BLaER1 treated with 17β-estradiol and CSF1 and Interleukin-3, amounts not matched to agents 10 nM and 100 nM (cell line): ENCODE results near the gene RBFOX1.

Source experiments
- H3K27ac ChIP-seq, 11 experiments: shearing (Covaris generic); formaldehyde crosslinking; 2 replicates each; pipeline ENCODE4 v1.8.1; 2022
- H3K27me3 ChIP-seq, 11 experiments: shearing (Covaris generic); formaldehyde crosslinking; 2 replicates each; pipeline ENCODE4 v1.8.1; 2022
- H3K36me3 ChIP-seq, 11 experiments: shearing (Covaris generic); formaldehyde crosslinking; 2 replicates each; pipeline ENCODE4 v1.8.1; 2022
- H3K4me1 ChIP-seq, 10 experiments: shearing (Covaris generic); formaldehyde crosslinking; 2 replicates each; pipeline ENCODE4 v1.8.1; 2022
- H3K4me2 ChIP-seq, 11 experiments: shearing (Covaris generic); formaldehyde crosslinking; 2 replicates each; pipeline ENCODE4 v1.8.1; 2022
- H3K4me3 ChIP-seq, 10 experiments: shearing (Covaris generic); formaldehyde crosslinking; 2 replicates each; pipeline ENCODE4 v1.8.1; 2022
- H3K9ac ChIP-seq, 11 experiments: shearing (Covaris generic); formaldehyde crosslinking; 2 replicates each; pipeline ENCODE4 v1.8.1; 2022
- H3K9me3 ChIP-seq, 11 experiments: shearing (Covaris generic); formaldehyde crosslinking; replicated peaks in 1 of 11; 2 replicates each; pipeline ENCODE4 v1.8.1; 2022
- H4K20me1 ChIP-seq, 11 experiments: shearing (Covaris generic); formaldehyde crosslinking; 2 replicates each; pipeline ENCODE4 v1.8.1; 2022
- Cebpa-rat ChIP-seq, 11 experiments: shearing (Covaris generic); IDR thresholded peaks; 2 replicates each; pipeline ENCODE4 v1.8.1; 2022

RBFOX1 gene

DNA sequence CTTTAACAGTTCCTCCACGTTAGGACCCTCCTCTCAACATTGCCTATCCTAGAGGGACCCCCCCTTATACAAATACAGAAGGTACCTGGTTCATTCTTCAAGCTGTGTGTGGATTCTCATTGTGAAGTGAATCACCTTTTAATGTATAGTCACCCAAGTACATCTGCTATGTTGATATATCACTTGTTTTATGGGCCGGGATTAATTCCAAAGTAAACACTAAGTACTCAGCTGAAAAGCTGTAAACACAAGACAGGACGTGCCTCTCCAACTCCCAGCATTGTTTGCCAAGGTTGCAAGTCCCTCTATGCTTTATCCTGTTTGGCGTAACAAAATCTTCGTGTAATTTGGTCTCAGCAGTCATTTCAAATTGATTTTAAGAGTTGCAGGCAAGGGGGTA lies 123.6 kb downstream of the RBFOX1 start:
- Histone ChIP-seq H3K4me3 (no peak overlapping the region), H3K9ac (no peak overlapping the region), H3K4me2 (no peak overlapping the region), H3K27ac (no peak overlapping the region), H4K20me1 (no peaks in the 10 kb centered on the region), H3K9me3 (no peaks in the 10 kb centered on the region; a peak in 1 of 22 replicates), H3K36me3 (no peaks in the 10 kb centered on the region), H3K4me1 (no peaks in the 10 kb centered on the region), H3K27me3 (no peaks in the 10 kb centered on the region)
- TF ChIP-seq Cebpa-rat (IDR thresholded peaks at IDR 0.05) = no peak

GRCh38 chr16:7458144-7458543 lies 125.5 kb downstream of the RBFOX1 start:
- no peak overlapping the region for H3K4me3 ChIP-seq
- H3K9me3 ChIP-seq = no peaks in the 10 kb centered on the region; a peak in 1 of 22 replicates
- no peak for TF ChIP-seq Cebpa-rat (IDR thresholded peaks at IDR 0.05)
- no peaks in the 10 kb centered on the region for H4K20me1 ChIP-seq
- no peaks in the 10 kb centered on the region for H3K4me1 ChIP-seq
- H3K4me2 ChIP-seq = no peak overlapping the region
- no peak overlapping the region for H3K9ac ChIP-seq
- H3K27me3 ChIP-seq = no peaks in the 10 kb centered on the region
- H3K36me3 ChIP-seq = no peaks in the 10 kb centered on the region
- no peak overlapping the region for H3K27ac ChIP-seq

DNA sequence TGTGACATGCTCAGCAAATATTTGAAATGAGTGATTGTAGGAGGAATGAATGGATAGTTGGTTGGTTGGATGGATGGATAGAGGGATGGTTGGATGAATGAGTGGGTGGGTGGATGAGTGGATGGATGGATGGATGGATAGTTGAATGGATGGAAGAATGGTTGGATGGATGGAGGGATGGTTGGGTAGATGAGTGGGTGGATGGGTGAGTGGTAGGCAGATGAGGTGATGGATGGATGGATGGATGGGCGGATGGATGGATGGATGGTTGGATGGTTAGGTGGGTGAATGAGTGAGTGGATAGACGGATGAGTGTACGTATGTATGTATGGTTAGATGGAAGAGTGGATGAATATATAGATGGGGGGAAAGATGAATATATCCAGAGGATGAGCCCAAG lies 137.7 kb downstream of the RBFOX1 start:
- H3K9me3 ChIP-seq = no peaks in the 10 kb centered on the region
- H3K27ac ChIP-seq = no peak overlapping the region
- no peak overlapping the region for H3K4me3 ChIP-seq
- H3K36me3 ChIP-seq = no peaks in the 10 kb centered on the region
- no peaks in the 10 kb centered on the region for H4K20me1 ChIP-seq
- H3K9ac ChIP-seq = no peak overlapping the region
- no peak overlapping the region for H3K4me2 ChIP-seq
- no peaks in the 10 kb centered on the region for H3K27me3 ChIP-seq
- no peaks in the 10 kb centered on the region for H3K4me1 ChIP-seq
- no peak for TF ChIP-seq Cebpa-rat (IDR thresholded peaks at IDR 0.05)

DNA sequence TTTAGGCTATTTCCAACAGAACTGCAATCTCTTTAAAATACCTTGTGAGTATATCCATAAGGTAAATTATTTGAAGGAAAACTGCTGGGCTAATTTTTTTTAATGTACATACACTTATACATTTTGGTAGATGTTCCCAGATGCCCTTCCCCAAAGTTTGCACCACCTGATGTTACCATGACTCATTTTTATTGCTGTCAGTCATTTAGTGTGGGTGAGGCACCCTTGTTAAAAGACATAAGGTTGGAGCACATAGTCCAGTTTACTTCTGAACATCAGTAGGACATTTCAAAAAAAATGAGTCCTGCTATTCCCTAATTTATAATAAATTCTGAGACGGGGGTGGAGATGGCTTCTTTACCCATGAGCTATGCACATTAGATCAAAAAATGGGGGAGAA lies 138.6 kb downstream of the RBFOX1 start:
- TF ChIP-seq Cebpa-rat (IDR thresholded peaks at IDR 0.05) = no peak
- Histone ChIP-seq H3K4me1 (no peaks in the 10 kb centered on the region), H3K27ac (no peak overlapping the region), H4K20me1 (no peaks in the 10 kb centered on the region), H3K9me3 (no peaks in the 10 kb centered on the region), H3K4me2 (no peak overlapping the region), H3K4me3 (no peak overlapping the region), H3K9ac (no peak overlapping the region), H3K36me3 (no peaks in the 10 kb centered on the region), H3K27me3 (no peaks in the 10 kb centered on the region)

GRCh38 chr16:7482032-7482431 lies 149.4 kb downstream of the RBFOX1 start:
- no peaks in the 10 kb centered on the region for H3K27me3 ChIP-seq
- H3K9ac ChIP-seq = no peak overlapping the region
- no peaks in the 10 kb centered on the region for H3K36me3 ChIP-seq
- peaks cover 0 to 5% (median 0%) of the 10 kb centered on the region in 11 experiments; a peak in 1 of 22 replicates for H4K20me1 ChIP-seq
- no peak overlapping the region for H3K4me3 ChIP-seq
- no peak overlapping the region for H3K4me2 ChIP-seq
- TF ChIP-seq Cebpa-rat (IDR thresholded peaks at IDR 0.05) = no peak
- no peak overlapping the region for H3K27ac ChIP-seq
- H3K4me1 ChIP-seq = no peaks in the 10 kb centered on the region
- H3K9me3 ChIP-seq = no peaks in the 10 kb centered on the region

DNA sequence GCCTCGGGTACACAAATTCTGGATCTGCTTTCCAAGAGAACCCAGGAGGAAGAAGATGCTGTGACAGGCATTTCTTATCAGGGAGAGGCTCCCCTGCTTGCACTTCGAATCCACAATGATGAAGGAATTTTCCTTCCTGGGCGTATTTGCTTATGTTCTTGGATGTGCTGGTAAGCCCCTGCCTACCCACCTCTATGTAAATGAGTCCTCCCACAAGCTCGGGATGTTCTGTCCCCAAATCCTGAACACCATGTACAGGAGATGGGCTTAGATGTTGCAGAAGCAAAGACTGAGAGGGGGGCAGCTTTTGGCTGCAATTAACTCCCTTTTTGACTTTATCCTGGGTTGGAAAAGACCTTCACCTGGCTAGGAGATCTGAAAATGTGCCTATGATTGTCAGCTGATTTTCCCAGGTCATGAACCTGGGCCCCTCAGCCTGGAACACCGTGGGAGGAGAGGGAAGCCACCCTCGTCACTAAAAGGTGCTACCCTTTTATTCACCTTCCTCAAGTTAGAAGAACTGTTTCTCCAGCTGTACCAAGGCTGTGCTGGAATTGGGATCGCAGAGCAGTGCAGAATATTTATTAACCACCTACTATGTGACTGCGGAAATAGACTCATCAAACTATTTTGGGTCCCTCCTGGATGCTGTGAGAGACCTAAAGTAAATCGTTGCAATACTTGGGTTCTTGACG lies 150.1 kb downstream of the RBFOX1 start:
- no peaks in the 10 kb centered on the region for H3K9me3 ChIP-seq
- H3K4me1 ChIP-seq = no peaks in the 10 kb centered on the region
- no peak for TF ChIP-seq Cebpa-rat (IDR thresholded peaks at IDR 0.05)
- no peak overlapping the region for H3K4me2 ChIP-seq
- H4K20me1 ChIP-seq = peaks cover 0 to 5% (median 0%) of the 10 kb centered on the region in 11 experiments; a peak in 1 of 22 replicates
- H3K4me3 ChIP-seq = no peak overlapping the region
- H3K9ac ChIP-seq = no peak overlapping the region
- no peaks in the 10 kb centered on the region for H3K36me3 ChIP-seq
- no peak overlapping the region for H3K27ac ChIP-seq
- no peaks in the 10 kb centered on the region for H3K27me3 ChIP-seq

DNA sequence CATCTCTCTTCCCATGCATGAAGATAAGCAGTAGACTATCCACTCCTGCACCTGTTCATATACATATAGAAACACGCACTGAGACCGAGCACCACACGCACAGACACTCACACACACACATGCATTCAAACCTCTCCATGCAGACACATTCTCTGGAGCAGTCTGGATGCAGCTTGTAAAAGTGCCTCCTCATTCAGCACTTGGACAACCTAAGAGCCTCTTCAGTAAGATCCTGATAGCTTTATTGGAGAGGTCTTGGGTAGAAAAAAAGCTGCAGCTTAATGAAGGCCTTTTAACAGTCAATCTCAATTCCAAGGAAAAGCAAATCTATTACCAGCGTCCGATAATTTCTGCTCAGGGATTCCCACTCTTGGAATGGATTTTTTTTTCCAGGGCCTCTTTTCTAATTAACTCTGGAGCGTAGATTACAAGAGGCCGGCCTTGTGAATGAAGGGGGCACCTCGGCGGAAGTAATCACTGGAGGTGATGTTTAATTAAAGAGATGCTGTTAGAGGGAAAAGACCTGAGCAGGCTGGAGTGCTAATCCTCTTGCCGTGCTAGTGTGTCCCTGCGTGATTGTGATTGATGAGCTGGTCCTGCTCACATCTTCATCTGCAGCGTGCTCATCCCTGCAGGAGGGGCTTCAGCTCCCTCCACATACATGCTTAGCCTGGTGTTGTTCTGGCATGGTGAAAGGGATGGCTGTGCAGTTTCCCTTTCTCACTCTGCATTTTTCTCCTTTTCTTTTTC lies 155.1 kb downstream of the RBFOX1 start:
- no peaks in the 10 kb centered on the region for H3K27me3 ChIP-seq
- no peak overlapping the region for H3K9ac ChIP-seq
- H4K20me1 ChIP-seq = no peaks in the 10 kb centered on the region
- H3K27ac ChIP-seq = no peak overlapping the region
- H3K4me2 ChIP-seq = no peak overlapping the region
- no peaks in the 10 kb centered on the region for H3K36me3 ChIP-seq
- no peaks in the 10 kb centered on the region for H3K4me1 ChIP-seq
- no peaks in the 10 kb centered on the region for H3K9me3 ChIP-seq
- TF ChIP-seq Cebpa-rat (IDR thresholded peaks at IDR 0.05) = no peak
- H3K4me3 ChIP-seq = no peak overlapping the region

GRCh38 chr16:7492122-7492521 lies 159.5 kb downstream of the RBFOX1 start:
- Histone ChIP-seq H3K9me3 (no peaks in the 10 kb centered on the region), H3K27ac (no peak overlapping the region), H3K27me3 (no peaks in the 10 kb centered on the region), H4K20me1 (no peaks in the 10 kb centered on the region), H3K4me2 (no peak overlapping the region), H3K4me3 (no peak overlapping the region), H3K9ac (no peak overlapping the region), H3K4me1 (no peaks in the 10 kb centered on the region), H3K36me3 (no peaks in the 10 kb centered on the region)
- TF ChIP-seq Cebpa-rat (IDR thresholded peaks at IDR 0.05) = no peak

DNA sequence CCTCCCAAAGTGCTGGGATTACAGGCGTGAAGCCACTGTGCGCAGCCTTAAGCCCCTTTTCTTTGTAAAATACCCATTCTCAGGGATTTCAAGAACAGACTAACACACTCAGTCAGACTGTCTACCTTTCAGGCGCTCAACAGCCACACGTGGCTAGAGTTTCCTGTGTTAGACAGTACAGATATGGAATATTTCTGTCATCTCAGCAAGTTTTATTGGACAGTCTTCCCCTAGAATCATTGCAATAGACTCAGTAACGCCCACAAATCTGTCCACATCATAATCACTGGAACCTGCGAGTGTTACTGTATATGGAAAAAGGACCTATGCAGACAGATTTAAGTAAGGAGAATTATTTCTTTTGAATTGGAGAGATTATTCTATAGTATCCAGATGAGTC lies 160.5 kb downstream of the RBFOX1 start:
- Histone ChIP-seq H3K27me3 (no peaks in the 10 kb centered on the region), H3K9me3 (no peaks in the 10 kb centered on the region), H4K20me1 (no peaks in the 10 kb centered on the region), H3K4me2 (no peak overlapping the region), H3K9ac (no peak overlapping the region), H3K27ac (no peak overlapping the region), H3K36me3 (no peaks in the 10 kb centered on the region), H3K4me1 (no peaks in the 10 kb centered on the region), H3K4me3 (no peak overlapping the region)
- no peak for TF ChIP-seq Cebpa-rat (IDR thresholded peaks at IDR 0.05)

DNA sequence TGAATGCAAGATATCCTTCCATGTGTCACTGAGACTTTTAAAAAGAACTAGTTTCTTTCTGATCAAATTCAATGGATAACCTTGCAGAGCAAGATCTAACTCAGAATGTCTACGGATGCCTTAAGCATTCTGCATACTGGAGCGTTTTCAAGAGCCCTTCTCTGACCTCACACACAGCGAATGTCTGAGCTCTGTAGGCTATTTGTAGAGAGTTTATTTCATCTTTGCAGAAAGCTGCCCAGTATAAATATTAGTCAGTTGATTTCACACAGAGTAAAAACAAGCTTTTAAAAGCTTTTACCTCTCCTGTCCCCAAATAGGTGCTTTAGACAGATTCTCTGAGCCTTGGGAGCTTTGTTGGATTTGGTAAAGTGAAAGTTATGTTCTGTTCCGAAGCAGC lies 165.0 kb downstream of the RBFOX1 start:
- H3K36me3 ChIP-seq = no peaks in the 10 kb centered on the region
- H3K4me2 ChIP-seq = no peak overlapping the region
- no peak for TF ChIP-seq Cebpa-rat (IDR thresholded peaks at IDR 0.05)
- no peak overlapping the region for H3K4me3 ChIP-seq
- H3K27ac ChIP-seq = no peak overlapping the region
- no peaks in the 10 kb centered on the region for H3K4me1 ChIP-seq
- H3K9me3 ChIP-seq = peaks cover 0 to 11% (median 0%) of the 10 kb centered on the region in 11 experiments; a peak in 2 of 22 replicates
- H4K20me1 ChIP-seq = no peaks in the 10 kb centered on the region
- no peaks in the 10 kb centered on the region for H3K27me3 ChIP-seq
- no peak overlapping the region for H3K9ac ChIP-seq
